ENCODE data around the gene TOB2.
"Not testable (repeated sequence)": the region's sequence is repeated elsewhere in the genome, so short reads cannot be mapped to it uniquely, and the experiment has no call there.

TOB2 gene

GRCh38 chr22:41425660-41426365 lies 20.8 kb downstream of the TOB2 start:
- DNase-seq, result no peak

GRCh38 chr22:41418717-41419116 lies 27.9 kb downstream of the TOB2 start:
- no peak for DNase-seq

GRCh38 chr22:41417622-41418390 lies 28.8 kb downstream of the TOB2 start:
- DNase-seq, result no peak

- DNase-seq, result no peak
These were observed 31.0 kb downstream of the TOB2 start for GRCh38 chr22:41415554-41415953.

- no peak for DNase-seq
These were observed 35.4 kb downstream of the TOB2 start for GRCh38 chr22:41411021-41411851.

GRCh38 chr22:41410311-41410751 lies 36.3 kb downstream of the TOB2 start:
- DNase-seq, result no peak

GRCh38 chr22:41408665-41409064 lies 37.9 kb downstream of the TOB2 start:
- no peak for DNase-seq

GRCh38 chr22:41407433-41407832 lies 39.2 kb downstream of the TOB2 start:
- DNase-seq, result no peak

GRCh38 chr22:41406410-41406809 lies 40.2 kb downstream of the TOB2 start:
- DNase-seq, result no peak

GRCh38 chr22:41405588-41405987 lies 41.0 kb downstream of the TOB2 start:
- no peak for DNase-seq

GRCh38 chr22:41403532-41404318 lies 42.9 kb downstream of the TOB2 start:
- peak; percentile 91 for DNase-seq

- DNase-seq, result not testable (repeated sequence)
These were observed 43.8 kb downstream of the TOB2 start for GRCh38 chr22:41402851-41403250.

GRCh38 chr22:41401781-41402648 lies 44.6 kb downstream of the TOB2 start:
- no peak for DNase-seq

GRCh38 chr22:41398921-41399320 lies 47.7 kb downstream of the TOB2 start:
- DNase-seq, result no peak

GRCh38 chr22:41397143-41397811 lies 49.3 kb downstream of the TOB2 start:
- no peak for DNase-seq

GRCh38 chr22:41395531-41396240 lies 50.9 kb downstream of the TOB2 start:
- no peak for DNase-seq

GRCh38 chr22:41394012-41394356 lies 52.6 kb downstream of the TOB2 start:
- no peak for DNase-seq

- no peak for DNase-seq
These were observed 59.3 kb downstream of the TOB2 start for GRCh38 chr22:41387341-41387740.

GRCh38 chr22:41384128-41384527 lies 62.5 kb downstream of the TOB2 start:
- DNase-seq, result no peak

Measured in suppressor macrophage treated with lipopolysaccharide for 4 hours (primary cell).